Middle frontal gyrus (tissue), 1 donor: ENCODE measurements around the gene HSD17B4.
"Not testable (repeated sequence)": the region's sequence is repeated elsewhere in the genome, so short reads cannot be mapped to it uniquely, and the experiment has no call there.

ENCODE experiments used
- DNase-seq: peaks from one replicate; pipeline ENCODE4 v3.0.0-alpha.2; 2015; ENCODE audit warnings: low spot score; ENCODE audit errors: extremely low spot score

HSD17B4 gene, protein sequence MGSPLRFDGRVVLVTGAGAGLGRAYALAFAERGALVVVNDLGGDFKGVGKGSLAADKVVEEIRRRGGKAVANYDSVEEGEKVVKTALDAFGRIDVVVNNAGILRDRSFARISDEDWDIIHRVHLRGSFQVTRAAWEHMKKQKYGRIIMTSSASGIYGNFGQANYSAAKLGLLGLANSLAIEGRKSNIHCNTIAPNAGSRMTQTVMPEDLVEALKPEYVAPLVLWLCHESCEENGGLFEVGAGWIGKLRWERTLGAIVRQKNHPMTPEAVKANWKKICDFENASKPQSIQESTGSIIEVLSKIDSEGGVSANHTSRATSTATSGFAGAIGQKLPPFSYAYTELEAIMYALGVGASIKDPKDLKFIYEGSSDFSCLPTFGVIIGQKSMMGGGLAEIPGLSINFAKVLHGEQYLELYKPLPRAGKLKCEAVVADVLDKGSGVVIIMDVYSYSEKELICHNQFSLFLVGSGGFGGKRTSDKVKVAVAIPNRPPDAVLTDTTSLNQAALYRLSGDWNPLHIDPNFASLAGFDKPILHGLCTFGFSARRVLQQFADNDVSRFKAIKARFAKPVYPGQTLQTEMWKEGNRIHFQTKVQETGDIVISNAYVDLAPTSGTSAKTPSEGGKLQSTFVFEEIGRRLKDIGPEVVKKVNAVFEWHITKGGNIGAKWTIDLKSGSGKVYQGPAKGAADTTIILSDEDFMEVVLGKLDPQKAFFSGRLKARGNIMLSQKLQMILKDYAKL

DNA sequence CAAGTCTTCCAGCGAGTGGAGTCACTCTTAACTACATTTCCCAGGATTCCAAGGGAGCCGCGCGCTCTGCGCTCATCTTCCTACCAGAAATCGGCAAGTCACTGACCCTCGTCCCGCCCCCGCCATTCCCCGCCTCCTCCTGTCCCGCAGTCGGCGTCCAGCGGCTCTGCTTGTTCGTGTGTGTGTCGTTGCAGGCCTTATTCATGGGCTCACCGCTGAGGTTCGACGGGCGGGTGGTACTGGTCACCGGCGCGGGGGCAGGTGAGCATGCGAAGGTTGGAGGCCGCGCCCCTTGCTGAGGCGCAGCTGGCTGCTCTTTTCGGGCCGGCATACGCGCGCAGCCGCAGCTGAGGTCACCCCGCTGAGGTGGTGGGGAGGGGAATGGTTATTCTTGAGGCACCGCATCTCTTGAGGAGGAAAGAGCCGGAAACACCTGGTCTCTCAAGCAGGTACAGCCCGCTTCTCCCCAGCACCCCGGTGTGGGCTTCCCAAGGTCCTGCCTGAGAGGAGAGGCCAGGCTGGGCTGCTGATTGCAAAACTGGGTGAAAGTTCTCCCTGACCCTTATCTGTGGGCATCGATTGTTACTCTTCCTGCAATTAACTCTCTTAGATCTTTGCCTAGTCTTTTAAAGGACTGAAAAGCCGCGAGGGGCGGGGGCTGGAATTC lies at the start of gene HSD17B4:
Gene HSD17B4, plus strand, starts transcription at position 125 of the 667 bp plus-strand sequence. Its CDS starts 79 bp downstream, at position 204.
- DNase-seq = peak; percentile 86

DNA sequence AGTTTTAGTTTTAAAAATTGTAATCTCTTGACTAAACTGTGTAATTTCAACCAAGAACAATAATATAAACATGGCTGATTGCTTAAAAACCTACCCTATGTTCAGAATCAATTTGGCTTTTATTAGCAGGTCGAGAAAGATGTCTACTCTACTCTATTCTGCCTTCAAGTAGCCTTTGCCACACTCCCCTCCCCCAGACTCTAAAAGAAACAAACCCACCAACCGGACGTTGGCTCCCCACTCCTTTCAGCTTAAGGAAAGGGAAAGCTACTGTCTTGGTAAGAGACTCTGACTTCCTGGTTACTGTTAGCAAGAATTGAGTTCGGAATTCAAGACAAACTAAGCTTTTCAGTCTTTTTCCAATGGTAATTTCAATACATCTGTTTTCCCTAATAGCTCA lies 49.7 kb upstream of the HSD17B4 start:
- no peak for DNase-seq

DNA sequence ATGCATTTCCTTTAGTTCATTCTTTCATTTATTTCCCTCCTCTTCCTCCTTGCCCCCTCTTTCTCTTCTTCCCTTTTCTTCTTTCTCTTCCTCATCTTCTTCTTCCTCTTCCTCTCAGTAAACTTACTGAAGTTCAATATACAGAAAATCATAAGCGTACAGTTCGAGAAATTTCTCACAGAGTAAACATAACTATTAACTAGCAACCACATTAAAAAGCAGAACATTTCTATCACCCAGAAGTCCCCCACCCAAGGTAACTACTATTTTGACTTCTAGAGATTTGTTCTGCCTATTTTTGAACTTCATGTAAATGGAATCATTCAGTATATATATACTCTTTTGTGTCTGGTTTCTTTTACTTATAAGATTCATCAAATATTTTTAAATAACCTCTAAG lies 48.3 kb upstream of the HSD17B4 start:
- DNase-seq = no peak

GRCh38 chr5:119405419-119405818 lies 46.9 kb upstream of the HSD17B4 start:
- DNase-seq = no peak

DNA sequence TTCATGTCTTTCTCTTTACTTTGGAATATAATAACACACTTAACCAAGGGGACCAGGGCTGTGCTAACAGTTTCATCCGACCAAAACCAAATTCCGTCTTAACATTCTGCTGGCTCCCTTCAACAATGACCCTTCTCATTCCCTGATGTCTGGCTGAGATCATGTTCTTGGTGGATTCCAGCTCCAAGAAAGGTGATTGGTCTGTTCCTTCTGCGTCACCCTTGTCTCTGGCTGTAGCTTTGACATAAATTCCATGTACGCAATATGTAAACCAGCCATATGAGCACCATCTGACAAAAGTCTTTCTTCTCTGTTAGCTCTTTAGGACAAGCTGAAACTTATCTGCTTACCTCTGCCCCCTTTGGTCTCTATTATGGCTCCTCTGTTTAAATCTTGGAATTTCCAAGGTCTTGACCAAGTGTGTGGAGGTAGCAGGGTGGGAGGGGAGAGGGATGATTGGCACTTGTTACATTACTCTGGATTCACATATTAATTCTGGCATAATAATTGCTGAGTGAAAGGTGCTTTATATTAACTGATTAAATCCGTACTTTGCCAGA lies 45.7 kb upstream of the HSD17B4 start:
- no peak for DNase-seq

DNA sequence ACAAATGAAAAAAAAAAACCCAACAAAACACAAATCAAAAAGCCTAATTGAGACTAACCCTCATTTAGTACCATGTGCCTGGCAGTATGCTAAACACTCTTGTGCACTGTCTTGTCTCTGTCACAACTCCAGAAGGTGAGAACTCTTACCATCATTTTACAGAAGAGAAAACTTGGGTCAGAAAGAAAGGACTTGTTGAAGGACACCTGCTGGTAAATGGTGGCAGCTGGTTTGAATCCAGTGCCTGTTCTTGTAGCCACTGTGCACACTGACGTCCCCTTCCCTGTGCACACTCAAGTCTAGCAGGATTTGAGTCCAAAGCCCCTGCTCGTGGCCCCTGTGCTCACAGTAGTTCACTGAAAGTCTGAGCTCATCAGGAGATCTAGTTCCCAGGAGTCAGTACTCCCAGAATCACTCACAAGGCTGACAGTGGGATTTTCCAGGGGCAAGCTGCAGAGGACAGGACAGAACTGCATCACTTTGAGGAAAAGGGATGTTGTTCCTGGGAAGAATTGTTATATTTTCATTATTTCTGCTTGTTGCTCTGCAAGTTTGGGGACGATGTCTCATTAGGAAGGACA lies 43.0 kb upstream of the HSD17B4 start:
- no peak for DNase-seq

- DNase-seq = no peak
Measured at GRCh38 chr5:119410448-119411159, 41.7 kb upstream of the HSD17B4 start.

DNA sequence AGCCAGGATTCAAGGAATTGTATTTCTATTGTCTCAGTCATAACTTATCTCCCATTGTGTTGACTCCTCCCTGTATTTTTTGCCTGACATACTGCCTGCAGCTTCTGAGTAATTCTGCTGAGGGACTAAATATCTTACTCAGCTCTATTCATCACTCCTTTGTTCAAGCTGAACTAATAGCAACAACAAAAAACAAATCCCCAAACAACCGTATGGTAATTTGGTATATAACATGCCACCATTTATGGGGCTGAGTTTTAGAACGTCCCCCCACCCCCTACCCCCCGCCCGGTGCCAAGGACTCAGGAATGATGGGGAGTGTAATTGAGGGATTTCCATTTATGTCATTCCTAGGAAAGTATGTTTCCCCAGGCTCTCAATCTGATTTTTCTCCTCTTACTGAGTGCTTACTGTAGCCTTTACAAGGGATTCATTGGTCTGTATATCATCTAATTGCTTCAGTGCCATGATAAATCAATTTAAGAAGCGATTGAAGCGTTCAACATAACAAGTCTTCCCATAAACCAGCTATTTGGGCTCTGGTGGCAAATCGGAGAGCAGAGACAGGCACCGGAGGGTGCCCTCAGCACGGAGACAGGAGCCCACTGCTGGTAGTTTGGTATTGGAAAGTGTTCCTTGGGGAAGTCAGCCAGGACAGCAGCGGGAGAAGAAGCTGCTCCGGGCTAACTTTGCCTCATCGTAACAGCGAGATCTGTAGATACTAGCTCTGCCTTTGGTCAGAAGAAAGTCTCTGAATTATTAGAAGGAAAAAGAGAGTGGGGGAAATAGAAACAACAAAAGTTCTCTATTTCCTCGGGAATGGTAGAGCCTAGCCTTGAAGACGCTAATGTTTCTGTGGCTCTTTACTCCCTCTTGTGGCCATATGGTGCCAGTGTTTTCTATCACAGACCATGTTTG lies 40.7 kb upstream of the HSD17B4 start:
- peak; percentile 70 for DNase-seq

- DNase-seq = no peak
Measured at GRCh38 chr5:119412279-119413227, 39.7 kb upstream of the HSD17B4 start.

DNA sequence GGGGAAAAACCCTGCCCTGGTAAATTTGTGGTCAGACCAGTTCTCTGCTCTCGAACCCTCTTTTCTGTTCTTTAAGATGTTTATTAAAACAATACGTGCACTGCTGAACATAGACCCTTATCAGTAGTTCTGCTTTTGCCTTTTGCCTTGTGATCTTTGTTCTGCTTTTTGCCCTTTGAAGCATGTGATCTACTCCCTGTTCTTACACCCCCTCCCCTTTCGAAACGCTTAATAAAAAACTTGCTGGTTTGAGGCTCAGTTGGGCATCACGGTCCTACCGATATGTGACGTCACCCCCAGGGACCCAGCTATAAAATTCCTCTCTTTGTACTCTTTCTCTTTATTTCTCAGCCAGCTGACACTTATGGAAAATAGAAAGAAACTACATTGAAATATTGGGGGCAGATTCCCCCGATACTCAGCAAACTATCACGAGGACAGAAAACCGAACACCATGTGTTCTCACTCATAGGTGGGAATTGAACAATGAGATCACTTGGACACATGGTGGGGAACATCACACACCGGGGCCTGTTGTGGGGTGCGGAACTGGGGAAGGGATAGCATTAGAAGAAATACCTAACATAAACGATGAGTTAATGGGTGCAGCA lies 38.1 kb upstream of the HSD17B4 start:
- not testable (repeated sequence) for DNase-seq

DNA sequence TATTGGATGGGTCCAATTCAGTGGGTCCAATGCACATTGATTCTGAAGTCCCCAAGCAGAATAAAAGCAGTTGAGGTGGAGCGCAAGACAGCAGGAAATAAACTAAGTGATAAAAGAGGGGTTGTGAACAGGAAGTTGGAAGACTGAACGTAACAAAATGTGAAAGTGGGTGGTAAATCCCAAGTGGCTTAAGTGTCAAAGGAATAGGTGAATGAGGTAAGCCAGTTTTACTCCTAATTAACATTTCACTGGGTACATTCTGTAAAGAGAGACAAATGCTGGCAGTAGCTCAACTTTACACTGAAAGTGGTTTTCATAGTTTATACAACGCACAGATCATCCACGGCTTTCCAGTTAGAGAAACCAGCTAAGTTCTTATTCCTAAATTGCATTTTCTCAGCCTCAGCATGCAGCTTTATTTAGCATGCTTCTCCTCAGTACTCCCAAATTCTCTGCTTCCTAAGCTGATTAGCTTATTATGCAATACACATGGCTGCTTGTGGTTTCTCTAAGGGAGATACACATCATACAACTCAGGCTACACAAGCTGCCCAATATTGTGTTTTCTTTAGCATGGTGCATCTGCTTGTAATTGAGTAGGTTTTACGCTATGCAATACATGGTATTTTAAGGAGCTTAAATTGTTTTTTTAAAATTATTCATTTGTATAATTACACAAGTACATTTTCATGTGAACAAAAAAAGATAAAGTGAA lies 34.2 kb upstream of the HSD17B4 start:
- no peak for DNase-seq

DNA sequence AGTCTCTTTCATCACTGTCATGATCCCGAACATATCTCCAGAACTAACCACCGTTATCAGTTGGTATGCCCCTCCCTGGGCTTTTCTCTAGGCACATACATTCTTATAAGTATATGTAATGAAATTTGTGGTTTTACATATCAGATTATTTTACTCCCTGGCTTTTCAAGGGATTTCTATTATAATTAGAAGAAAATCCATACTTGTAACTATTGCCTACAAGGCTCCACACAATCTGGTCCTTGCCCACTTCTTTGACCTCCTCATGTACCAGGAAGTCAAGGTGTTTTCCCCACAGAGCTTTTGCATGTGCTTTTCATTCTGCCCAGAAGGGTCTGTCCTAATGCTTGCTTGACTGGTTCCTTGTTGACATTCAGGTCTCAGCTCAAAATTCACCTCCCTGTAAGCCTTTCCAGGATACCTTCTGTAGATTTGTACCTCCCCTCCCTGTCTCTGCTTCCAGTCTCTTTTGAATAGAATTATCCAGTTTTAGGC lies 33.6 kb upstream of the HSD17B4 start:
- DNase-seq = no peak

DNA sequence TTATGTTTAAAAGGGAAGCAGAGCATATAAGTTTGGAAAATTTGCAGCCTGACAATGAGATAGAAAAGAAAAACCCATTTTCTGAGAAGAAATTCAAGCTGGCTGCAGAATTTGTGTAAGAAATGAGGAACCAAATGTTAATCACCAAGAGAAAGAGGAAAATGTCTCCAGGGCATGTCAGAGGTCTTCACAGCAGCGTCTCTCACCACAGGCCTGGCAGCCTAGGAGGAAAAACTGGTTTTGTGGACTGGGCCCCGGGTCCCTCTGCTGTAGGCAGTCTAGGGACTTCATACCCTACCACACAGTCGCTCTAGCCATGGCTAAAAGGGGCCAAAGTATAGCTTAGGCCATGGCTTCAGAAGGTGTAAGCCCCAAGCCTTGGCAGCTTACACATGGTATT lies 32.1 kb upstream of the HSD17B4 start:
- DNase-seq = no peak

DNA sequence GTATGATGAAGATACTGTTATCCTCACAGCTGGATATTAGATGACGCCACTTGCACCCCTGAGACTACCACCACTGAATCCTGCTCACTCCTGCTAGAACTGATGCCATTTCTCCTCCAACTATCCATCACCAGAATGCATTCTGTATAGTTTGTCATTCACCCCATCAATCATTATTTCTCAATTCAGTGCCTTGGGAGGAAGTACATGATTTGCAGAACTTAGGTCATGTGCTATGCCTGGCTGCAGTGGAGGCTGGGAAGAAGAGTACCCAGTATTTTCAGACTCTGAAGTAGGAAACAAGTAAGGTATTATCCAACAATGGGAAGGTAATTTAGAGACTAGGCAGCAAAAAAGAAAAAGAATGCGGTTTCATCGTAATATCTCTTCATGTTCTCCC lies 26.2 kb upstream of the HSD17B4 start:
- DNase-seq = no peak

DNA sequence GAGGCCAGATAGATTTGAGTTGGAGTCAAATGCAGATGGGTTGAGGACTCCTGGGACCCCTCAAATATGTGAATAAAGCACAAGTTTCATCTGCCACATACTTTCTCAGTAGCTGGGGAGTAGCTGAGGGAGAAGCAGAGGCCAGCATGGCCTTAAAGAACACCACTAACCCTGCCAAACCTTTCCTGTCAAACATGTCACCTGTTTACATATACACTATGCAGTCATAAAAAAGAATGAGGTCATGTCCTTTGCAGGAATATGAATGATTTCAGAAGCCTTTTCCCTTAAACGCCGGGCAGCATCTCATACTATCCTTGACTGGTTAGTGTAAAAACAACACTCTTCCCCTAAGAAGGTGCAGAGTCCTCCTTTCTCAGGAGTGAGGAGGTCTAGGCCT lies 25.2 kb upstream of the HSD17B4 start:
- no peak for DNase-seq

- DNase-seq = not testable (repeated sequence)
Measured at GRCh38 chr5:119427596-119427995, 24.7 kb upstream of the HSD17B4 start.

GRCh38 chr5:119428166-119428565 lies 24.1 kb upstream of the HSD17B4 start:
- not testable (repeated sequence) for DNase-seq
